PC-9 (cell line): Measurements from ENCODE around the gene AP2B1. TPM values are rescaled to one million over a fixed set of nuclear protein-coding genes. Genes with fewer than 3 reads are reported as not detected.
A peak's percentile ranks its signal among the peaks of the same experiment; 100 is the strongest.

Experiments
- BruUV-seq: library from RNA; stranded (reverse); fragments of 400-500 nt; replicated peaks from 2 replicates; lab custom pipeline; 2021; lab: Mats Ljungman, UMichigan
- CTCF ChIA-PET: fragments of 300-600 bp; sonication (Branson Sonifier 250); formaldehyde crosslinking; loops from one replicate; lab custom pipeline; 2022; ENCODE audit warnings: antibody characterized with exemption; lab: Charles Lee
- POLR2A ChIA-PET: fragments of 300-600 bp; sonication (Branson Sonifier 250); formaldehyde crosslinking; loops from one replicate; lab custom pipeline; 2022; ENCODE audit warnings: antibody characterized with exemption; ENCODE audit not compliant: unreplicated experiment; lab: Charles Lee
- DNase-seq, 2 experiments: peaks; one replicate each; pipeline versions ENCODE4 v3.0.0 to v3.0.0-alpha.2; 2015 to 2022; ENCODE audit warnings: mixed read lengths in 1 of 2
- H2AFZ ChIP-seq: fragments of 200-600 bp; sonication (generic); 2 replicates; pipeline ENCODE4 v1.8.1; 2017; ENCODE audit warnings: antibody characterized with exemption
- H3F3A ChIP-seq: fragments of 200-600 bp; sonication (generic); 2 replicates; pipeline ENCODE4 v1.8.1; 2017; ENCODE audit warnings: antibody characterized with exemption, mild to moderate bottlenecking, low read depth; ENCODE audit not compliant: insufficient read depth
- H3K27ac ChIP-seq: fragments of 200-600 bp; sonication (generic); 2 replicates; pipeline ENCODE4 v1.6.1; 2016; ENCODE audit warnings: mixed run types
- H3K27me3 ChIP-seq: fragments of 200-600 bp; sonication (generic); 2 replicates; pipeline ENCODE4 v1.6.1; 2016; ENCODE audit warnings: low read depth, mixed run types; ENCODE audit not compliant: insufficient read depth
- H3K36me3 ChIP-seq: fragments of 200-600 bp; sonication (generic); 2 replicates; pipeline ENCODE4 v1.6.1; 2016; ENCODE audit warnings: low read depth, mixed run types
- H3K4me1 ChIP-seq: fragments of 200-600 bp; sonication (generic); replicated peaks from 2 replicates; pipeline ENCODE4 v1.6.1; 2016; ENCODE audit warnings: mixed run types; ENCODE audit not compliant: insufficient read depth
- H3K4me2 ChIP-seq: fragments of 200-600 bp; sonication (generic); 2 replicates; pipeline ENCODE4 v1.6.1; 2017; ENCODE audit warnings: mixed run types
- H3K4me3 ChIP-seq: fragments of 200-600 bp; sonication (generic); 2 replicates; pipeline ENCODE4 v1.6.1; 2016; ENCODE audit warnings: mixed run types
- H3K79me2 ChIP-seq: fragments of 200-600 bp; sonication (generic); 2 replicates; pipeline ENCODE4 v1.6.1; 2017; ENCODE audit warnings: low read depth, mixed run types
- H3K9me2 ChIP-seq: fragments of 200-600 bp; sonication (generic); 2 replicates; pipeline ENCODE4 v1.8.1; 2017; ENCODE audit warnings: mild to moderate bottlenecking; ENCODE audit not compliant: insufficient read depth
- H3K9me3 ChIP-seq: fragments of 200-600 bp; sonication (generic); 2 replicates; pipeline ENCODE4 v1.8.1; 2016; ENCODE audit warnings: low read depth; ENCODE audit not compliant: insufficient read depth
- H4K20me1 ChIP-seq: fragments of 200-600 bp; sonication (generic); 2 replicates; pipeline ENCODE4 v1.8.1; 2017; ENCODE audit not compliant: insufficient read depth
- CTCF ChIP-seq: fragments of 200-600 bp; sonication (generic); conservative IDR thresholded peaks from 2 replicates; pipeline ENCODE4 v1.6.1; 2017; ENCODE audit warnings: mixed run types, antibody characterized with exemption, mild to moderate bottlenecking, moderate library complexity
- EZH2 ChIP-seq: fragments of 200-600 bp; sonication (generic); IDR thresholded peaks from 2 replicates; pipeline ENCODE4 v1.8.0; 2017; ENCODE audit warnings: antibody characterized with exemption, low read depth
- intact Hi-C: fragments of 100-400 bp; cut with micrococcal nuclease; formaldehyde crosslinking; loops from one replicate; pipeline ENCODE4 v1.10.0; 2022; ENCODE audit not compliant: unreplicated experiment
- total RNA-seq: library from RNA; stranded (reverse); gene quantifications from 2 replicates; pipeline ENCODE4 v1.2.3, GENCODE V29; 2021

AP2B1 gene
- total RNA-seq, 1 experiment from 2014 or later: 186 TPM

DNA sequence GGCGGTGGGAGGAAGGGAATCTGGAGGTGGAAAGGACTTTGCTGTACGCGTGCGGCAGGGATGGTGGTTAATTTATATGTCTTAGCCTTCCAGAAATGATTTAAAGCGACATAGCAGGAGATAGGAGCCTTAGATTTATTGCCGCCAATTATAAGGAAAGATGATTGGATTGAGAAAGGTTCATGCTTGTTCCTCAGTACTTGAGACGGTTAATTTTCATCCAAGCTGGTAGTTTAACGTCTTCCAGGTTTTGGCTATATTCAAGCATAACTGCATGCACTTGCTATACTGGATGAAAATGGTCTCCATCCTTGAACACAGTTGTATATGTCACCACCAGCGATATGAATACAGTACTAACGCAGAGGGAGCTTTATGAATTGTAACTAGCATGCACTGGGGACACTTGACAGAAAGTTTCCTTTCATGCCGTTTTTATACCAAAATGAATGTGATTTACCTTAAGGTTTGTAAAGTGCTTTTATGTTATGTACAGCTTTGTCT lies 8.1 kb upstream of the AP2B1 start:
- ChIA-PET POLR2A (interaction anchor here (0.5 to 0.6 kb wide), 2 partner anchors 465 to 570 kb away, joined by 3 to 20 read pairs; no protein-coding TSS in a partner anchor), CTCF (interaction anchor here (0.7 kb wide), 1 partner anchor 57 kb away, joined by 5 read pairs; no protein-coding TSS in a partner anchor)
- H3F3A ChIP-seq: peaks cover 32% of the 10 kb centered on the region; the same call in 1 of the 2 replicates
- no peaks in the 10 kb centered on the region for H3K27me3 ChIP-seq
- BruUV-seq: TSS peak; percentile 56
- no peaks in the 10 kb centered on the region for H3K9me2 ChIP-seq
- H3K4me3 ChIP-seq: peak overlapping the region; percentile 67
- H3K27ac ChIP-seq: peak overlapping the region; percentile 45; the same call in 1 of the 2 replicates
- H3K4me2 ChIP-seq: peak overlapping the region; percentile 88
- H4K20me1 ChIP-seq: no peaks in the 10 kb centered on the region
- H3K36me3 ChIP-seq: no peaks in the 10 kb centered on the region
- H3K79me2 ChIP-seq: no peaks in the 10 kb centered on the region
- no peaks in the 10 kb centered on the region for H3K9me3 ChIP-seq
- peak overlapping the region; percentile 89 for H2AFZ ChIP-seq
- peaks cover 15% of the 10 kb centered on the region for H3K4me1 ChIP-seq
- no peak for TF ChIP-seq EZH2
- no peak for TF ChIP-seq CTCF
- intact Hi-C loops: loop anchor here (1.0 to 2.0 kb wide), 3 partner anchors 8 to 336 kb away; partner anchors contain the start of genes AP2B1 and SLFN5
- DNase-seq: no peak

GRCh38 chr17:35584061-35584460 lies 3.1 kb upstream of the AP2B1 start:
- Histone ChIP-seq H3K36me3 (no peaks in the 10 kb centered on the region), H3K9me3 (no peaks in the 10 kb centered on the region), H3K27me3 (no peaks in the 10 kb centered on the region), H3K4me3 (no peak overlapping the region), H3K27ac (no peak overlapping the region), H3K79me2 (peaks cover 15% of the 10 kb centered on the region), H2AFZ (no peak overlapping the region), H3K4me1 (peaks cover 19% of the 10 kb centered on the region), H3K9me2 (no peaks in the 10 kb centered on the region), H4K20me1 (peaks cover 3% of the 10 kb centered on the region), H3K4me2 (no peak overlapping the region), H3F3A (peaks cover 18% of the 10 kb centered on the region)
- no peak for TF ChIP-seq CTCF
- no peak for TF ChIP-seq EZH2
- intact Hi-C loops: no loop called here
- no TSS peak for BruUV-seq
- DNase-seq: no peak
- ChIA-PET CTCF (no interaction called here), POLR2A (interaction anchor here (0.6 kb wide), 1 partner anchor 1018 kb away, joined by 4 read pairs; no protein-coding TSS in a partner anchor)

DNA sequence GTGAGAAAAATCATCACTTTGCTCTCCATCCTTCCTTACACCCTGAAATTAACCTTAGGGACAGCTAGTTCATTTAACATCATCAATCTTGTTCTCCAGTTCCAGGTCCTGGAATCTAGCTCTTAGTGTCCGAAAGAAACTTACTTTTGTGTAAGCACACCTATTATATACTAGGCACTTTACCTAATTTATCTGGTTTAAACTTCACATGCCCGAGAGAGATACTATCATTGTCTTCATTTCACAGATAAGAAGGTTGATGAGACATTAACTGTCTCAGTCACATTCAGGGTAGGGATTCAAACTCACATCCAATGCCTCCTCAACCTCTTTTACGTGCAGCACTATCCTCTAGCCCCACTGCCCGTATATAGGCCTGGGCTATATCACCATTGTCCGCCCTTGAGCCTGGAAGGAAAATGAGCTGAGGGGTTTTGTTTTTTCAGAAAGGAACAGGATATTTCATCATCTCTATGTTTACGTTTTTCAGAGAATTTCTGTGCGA lies 501 bp upstream of the AP2B1 start:
- POLR2A ChIA-PET: interaction anchor here (0.7 kb wide), 1 partner anchor 10 kb away, joined by 3 read pairs; no protein-coding TSS in a partner anchor
- BruUV-seq: TSS peak; percentile 99

More for the DNA sequence above, 501 bp upstream of the AP2B1 start:
- H3K4me2 ChIP-seq: peak overlapping the region; percentile 90
- H3K4me1 ChIP-seq: peaks cover 16% of the 10 kb centered on the region
- H3K27me3 ChIP-seq: no peaks in the 10 kb centered on the region
- H3K79me2 ChIP-seq: peaks cover 40% of the 10 kb centered on the region
- no peaks in the 10 kb centered on the region for H3K9me3 ChIP-seq
- peaks cover 20% of the 10 kb centered on the region for H4K20me1 ChIP-seq
- intact Hi-C loops: loop anchor here (1.0 kb wide), 1 partner anchor 8 kb away; the partner anchor contains the start of gene PEX12
- peak overlapping the region; percentile 92 for H3K27ac ChIP-seq
- H3K36me3 ChIP-seq: no peaks in the 10 kb centered on the region
- peaks cover 23% of the 10 kb centered on the region for H3F3A ChIP-seq
- no peak for TF ChIP-seq EZH2
- no peak for TF ChIP-seq CTCF
- H3K9me2 ChIP-seq: no peaks in the 10 kb centered on the region
- no peak for DNase-seq
- peak overlapping the region; percentile 97 for H3K4me3 ChIP-seq
- CTCF ChIA-PET: interaction anchor here (0.5 kb wide), 1 partner anchor 1166 kb away, joined by 3 read pairs; no protein-coding TSS in a partner anchor
- H2AFZ ChIP-seq: peak overlapping the region; percentile 98
